ENCODE measurements around the gene SCEL. TPM values are rescaled to one million over a fixed set of nuclear protein-coding genes. Genes with fewer than 3 reads are reported as not detected.
A peak's percentile ranks its signal among the peaks of the same experiment; 100 is the strongest.

The SCEL gene
- total RNA-seq (2014; rRNA removed) (3.0 and 3.5 TPM in 2 replicates), Bru-seq, nascent RNA (percentile 54 among the genes with signal in this experiment), BruChase-seq, experiment 1, labeled RNA remaining after a 6-hour chase (percentile 46 among the genes with signal in this experiment), BruChase-seq, experiment 2, labeled RNA remaining after a 2-hour chase (percentile 43 among the genes with signal in this experiment)
- long read RNA-seq, partial matches to known transcripts, result 0 of 9 reads
- long read RNA-seq, other reads (novel, unspliced or antisense), result 7 of 9 reads

GRCh38 chr13:77535448-77535847 lies at the start of gene SCEL:
Gene SCEL, plus strand, starts transcription at chr13:77535706. Its CDS starts 20,170 bp downstream, at chr13:77555876.
- Histone ChIP-seq H3K9me2 (replicated peaks; ENCODE audit: low read length) (no peaks in the 10 kb centered on the region), H3K79me2 (ENCODE audit: low read length) (no peaks in the 10 kb centered on the region), H3K4me1 (ENCODE audit: insufficient read depth, low read length) (peaks cover 56% of the 10 kb centered on the region), H3K9ac (ENCODE audit: low read length) (no peak within 1 kb of the TSS), H3K27ac (ENCODE audit: low read length) (peak within 1 kb of the TSS; percentile 65), H3F3A (ENCODE audit: low read length, unreplicated experiment) (peaks cover 12% of the 10 kb centered on the region), H2AFZ (ENCODE audit: low read length) (no peak within 1 kb of the TSS), H4K20me1 (ENCODE audit: low read length) (no peaks in the 10 kb centered on the region), H3K36me3 (ENCODE audit: low read depth, low read length) (no peaks in the 10 kb centered on the region), H3K4me3 (ENCODE audit: low read length) (peak within 1 kb of the TSS; percentile 45), H3K27me3 (ENCODE audit: low read length) (no peaks in the 10 kb centered on the region), H3K9me3 (ENCODE audit: low read length) (no peaks in the 10 kb centered on the region), H3K4me2 (ENCODE audit: low read length) (peak within 1 kb of the TSS; percentile 74)
- intact Hi-C loops (cut with micrococcal nuclease), result no loop called here
- no TSS peak for BruUV-seq (replicated peaks)
- peak; percentile 72 for ATAC-seq
- ChIA-PET CTCF (no interaction called here), POLR2A (ENCODE audit: unreplicated experiment) (no interaction called here)
- DNase-seq, result peak; percentile 66
- TF ChIP-seq EZH2phosphoT487 (IDR thresholded peaks at IDR 0.05; ENCODE audit: borderline replicate concordance, low read length), result no peak
- no peak for TF ChIP-seq EZH2 (IDR thresholded peaks at IDR 0.05; ENCODE audit: low read length, unreplicated experiment)
- TF ChIP-seq, protein P1, sequence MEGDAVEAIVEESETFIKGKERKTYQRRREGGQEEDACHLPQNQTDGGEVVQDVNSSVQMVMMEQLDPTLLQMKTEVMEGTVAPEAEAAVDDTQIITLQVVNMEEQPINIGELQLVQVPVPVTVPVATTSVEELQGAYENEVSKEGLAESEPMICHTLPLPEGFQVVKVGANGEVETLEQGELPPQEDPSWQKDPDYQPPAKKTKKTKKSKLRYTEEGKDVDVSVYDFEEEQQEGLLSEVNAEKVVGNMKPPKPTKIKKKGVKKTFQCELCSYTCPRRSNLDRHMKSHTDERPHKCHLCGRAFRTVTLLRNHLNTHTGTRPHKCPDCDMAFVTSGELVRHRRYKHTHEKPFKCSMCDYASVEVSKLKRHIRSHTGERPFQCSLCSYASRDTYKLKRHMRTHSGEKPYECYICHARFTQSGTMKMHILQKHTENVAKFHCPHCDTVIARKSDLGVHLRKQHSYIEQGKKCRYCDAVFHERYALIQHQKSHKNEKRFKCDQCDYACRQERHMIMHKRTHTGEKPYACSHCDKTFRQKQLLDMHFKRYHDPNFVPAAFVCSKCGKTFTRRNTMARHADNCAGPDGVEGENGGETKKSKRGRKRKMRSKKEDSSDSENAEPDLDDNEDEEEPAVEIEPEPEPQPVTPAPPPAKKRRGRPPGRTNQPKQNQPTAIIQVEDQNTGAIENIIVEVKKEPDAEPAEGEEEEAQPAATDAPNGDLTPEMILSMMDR (conservative IDR thresholded peaks at IDR 0.05; ENCODE audit: low read depth, low read length), result no peak

GRCh38 chr13:77489566-77490337 lies 45.8 kb upstream of the SCEL start:
- H2AFZ ChIP-seq (ENCODE audit: low read length), result no peak overlapping the region
- ATAC-seq, result no peak

DNA sequence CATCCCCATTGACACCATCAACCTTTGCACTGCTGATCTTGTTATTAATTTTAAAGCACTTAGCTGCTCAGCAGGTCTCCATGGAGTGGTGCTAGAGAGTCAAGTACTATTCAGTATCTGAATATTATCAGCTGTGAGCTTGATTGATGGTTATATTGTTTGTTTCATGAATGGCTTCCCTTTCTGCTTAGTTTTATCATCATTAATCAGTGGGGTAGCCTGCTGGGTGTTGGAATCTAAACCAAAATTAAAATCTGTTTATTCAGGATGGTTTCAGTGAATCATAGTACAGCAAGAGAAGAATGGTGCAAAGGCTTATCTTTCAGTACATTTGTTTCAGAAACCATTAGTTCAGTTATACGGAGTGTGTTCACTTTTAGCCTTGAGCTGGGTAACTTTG lies 42.5 kb upstream of the SCEL start:
- ChIA-PET CTCF (interaction anchor here (0.6 to 1.3 kb wide), 6 partner anchors 14 to 72 kb away, joined by 3 to 10 read pairs (median 5); no protein-coding TSS in a partner anchor), POLR2A (ENCODE audit: unreplicated experiment) (no interaction called here)
- DNase-seq (peak; percentile 69), ATAC-seq (peak; percentile 85)
- Histone ChIP-seq H3K27me3 (ENCODE audit: low read length) (no peaks in the 10 kb centered on the region), H2AFZ (ENCODE audit: low read length) (no peak overlapping the region), H3K27ac (ENCODE audit: low read length) (no peak overlapping the region), H3K79me2 (ENCODE audit: low read length) (no peaks in the 10 kb centered on the region), H3K4me2 (ENCODE audit: low read length) (no peak overlapping the region), H3K9me3 (ENCODE audit: low read length) (no peaks in the 10 kb centered on the region), H3F3A (ENCODE audit: low read length, unreplicated experiment) (no peaks in the 10 kb centered on the region), H3K4me1 (ENCODE audit: insufficient read depth, low read length) (no peaks in the 10 kb centered on the region; the same call in 1 of the 2 replicates), H3K9me2 (replicated peaks; ENCODE audit: low read length) (no peaks in the 10 kb centered on the region), H4K20me1 (ENCODE audit: low read length) (no peaks in the 10 kb centered on the region), H3K9ac (ENCODE audit: low read length) (no peak overlapping the region), H3K36me3 (ENCODE audit: low read depth, low read length) (no peaks in the 10 kb centered on the region), H3K4me3 (ENCODE audit: low read length) (no peak overlapping the region)
- no TSS peak for BruUV-seq (replicated peaks)
- TF ChIP-seq EZH2phosphoT487 (IDR thresholded peaks at IDR 0.05; ENCODE audit: borderline replicate concordance, low read length), result no peak
- TF ChIP-seq, protein P1 (conservative IDR thresholded peaks at IDR 0.05; ENCODE audit: low read depth, low read length), result peak; percentile 82
- intact Hi-C loops (cut with micrococcal nuclease), result loop anchor here (1.0 kb wide), 1 partner anchor 72 kb away; no protein-coding TSS in a partner anchor

More at GRCh38 chr13:77489566-77490337, 45.8 kb upstream of the SCEL start:
- no peak overlapping the region for H3K27ac ChIP-seq (ENCODE audit: low read length)
- ChIA-PET CTCF (no interaction called here), POLR2A (ENCODE audit: unreplicated experiment) (no interaction called here)
- H3K27me3 ChIP-seq (ENCODE audit: low read length), result no peaks in the 10 kb centered on the region
- H3K9me2 ChIP-seq (replicated peaks; ENCODE audit: low read length), result no peaks in the 10 kb centered on the region
- H3K9ac ChIP-seq (ENCODE audit: low read length), result no peak overlapping the region
- no peaks in the 10 kb centered on the region for H3K36me3 ChIP-seq (ENCODE audit: low read depth, low read length)
- H3K9me3 ChIP-seq (ENCODE audit: low read length), result no peaks in the 10 kb centered on the region
- H3K4me3 ChIP-seq (ENCODE audit: low read length), result no peak overlapping the region
- intact Hi-C loops (cut with micrococcal nuclease), result no loop called here
- no TSS peak for BruUV-seq (replicated peaks)
- DNase-seq, result peak; percentile 0
- no peak overlapping the region for H3K4me2 ChIP-seq (ENCODE audit: low read length)
- TF ChIP-seq EZH2 (IDR thresholded peaks at IDR 0.05; ENCODE audit: low read length, unreplicated experiment), result no peak
- H3K4me1 ChIP-seq (ENCODE audit: insufficient read depth, low read length), result no peaks in the 10 kb centered on the region; the same call in 1 of the 2 replicates
- H3K79me2 ChIP-seq (ENCODE audit: low read length), result no peaks in the 10 kb centered on the region
- H4K20me1 ChIP-seq (ENCODE audit: low read length), result no peaks in the 10 kb centered on the region
- no peaks in the 10 kb centered on the region for H3F3A ChIP-seq (ENCODE audit: low read length, unreplicated experiment)
